SK-N-SH (cell line): ENCODE data around the gene TDP1. TPM values are rescaled to one million over a fixed set of nuclear protein-coding genes. Genes with fewer than 3 reads are reported as not detected.

Source experiments
- CTCF ChIA-PET: fragments of 300-600, 350-600 bp; formaldehyde crosslinking; extraction: SDS; loops from one replicate; lab custom pipeline; 2021; lab: Yijun Ruan, JAX
- POLR2A ChIA-PET: fragments of 350-600 bp; sonication (Branson Sonifier 250); formaldehyde crosslinking; extraction: SDS; loops from one replicate; lab custom pipeline; 2020; ENCODE audit warnings: antibody characterized with exemption, inconsistent platforms; lab: Yijun Ruan, JAX
- DNase-seq: peaks from one replicate; pipeline ENCODE4 v3.0.0; 2012
- H2AFZ ChIP-seq: fragments of 200-600 bp; sonication (generic); 2 replicates; pipeline ENCODE4 v1.8.1; 2016; ENCODE audit warnings: antibody characterized with exemption, mild to moderate bottlenecking, low read depth
- H3F3A ChIP-seq: fragments of 200-600 bp; sonication (generic); replicated peaks from 2 replicates; pipeline ENCODE3; 2016; ENCODE audit warnings: antibody characterized with exemption, mild to moderate bottlenecking; ENCODE audit not compliant: insufficient read depth
- H3K27ac ChIP-seq, 2 experiments: fragments of 200-500 bp in 1 of 2; fragments of 200-600 bp in 1 of 2; sonication (Bioruptor generic) in 1 of 2; sonication (generic), shearing (Covaris generic) in 1 of 2; 2 replicates each; pipeline versions ENCODE4 v1.5.1 to v1.6.1; 2014 to 2016; ENCODE audit warnings: low read depth in 2 of 2, inconsistent platforms in 1 of 2, low read length in 1 of 2, mild to moderate bottlenecking in 1 of 2, mixed read lengths in 1 of 2
- H3K27me3 ChIP-seq: fragments of 200-600 bp; sonication (generic), shearing (Covaris generic); 2 replicates; pipeline ENCODE4 v1.6.1; 2016; ENCODE audit warnings: mixed run types; ENCODE audit not compliant: insufficient read depth
- H3K36me3 ChIP-seq, 2 experiments: fragments of 200-500 bp in 1 of 2; fragments of 200-600 bp in 1 of 2; sonication (Bioruptor generic) in 1 of 2; sonication (generic) in 1 of 2; replicated peaks in 1 of 2; 2 replicates each; pipeline versions ENCODE3 to v1.5.1; 2014 to 2016; ENCODE audit warnings: low read length in 1 of 2, mild to moderate bottlenecking in 1 of 2; ENCODE audit not compliant: insufficient read depth in 2 of 2, control insufficient read depth in 1 of 2
- H3K4me1 ChIP-seq, 2 experiments: fragments of 200-500 bp in 1 of 2; fragments of 200-600 bp in 1 of 2; sonication (Bioruptor generic) in 1 of 2; sonication (generic), shearing (Covaris generic) in 1 of 2; 2 replicates each; pipeline versions ENCODE4 v1.5.1 to v1.6.1; 2014 to 2016; ENCODE audit warnings: low read depth in 1 of 2, low read length in 1 of 2, mixed run types in 1 of 2; ENCODE audit not compliant: insufficient read depth in 2 of 2, control insufficient read depth in 1 of 2
- H3K4me2 ChIP-seq: fragments of 200-600 bp; sonication (generic), shearing (Covaris generic); 2 replicates; pipeline ENCODE4 v1.6.1; 2017; ENCODE audit warnings: mixed run types
- H3K4me3 ChIP-seq, 2 experiments: fragments of 200-500 bp in 1 of 2; fragments of 200-600 bp in 1 of 2; sonication (Bioruptor generic) in 1 of 2; sonication (generic), shearing (Covaris generic) in 1 of 2; 2 replicates each; pipeline versions ENCODE4 v1.5.1 to v1.8.1; 2014 to 2016; ENCODE audit warnings: low read depth in 2 of 2, inconsistent platforms in 1 of 2, low read length in 1 of 2, mild to moderate bottlenecking in 1 of 2, mixed read lengths in 1 of 2, moderate library complexity in 1 of 2
- H3K79me2 ChIP-seq: fragments of 200-600 bp; sonication (generic); 2 replicates; pipeline ENCODE4 v1.8.1; 2017; ENCODE audit warnings: mild to moderate bottlenecking; ENCODE audit not compliant: insufficient read depth
- H3K9ac ChIP-seq: fragments of 200-600 bp; sonication (generic); 2 replicates; pipeline ENCODE4 v1.6.1; 2017; ENCODE audit warnings: mixed run types
- H3K9me2 ChIP-seq: fragments of 200-600 bp; sonication (generic); 2 replicates; pipeline ENCODE4 v1.6.1; 2017; ENCODE audit warnings: mixed run types
- H3K9me3 ChIP-seq: fragments of 200-600 bp; sonication (generic); 2 replicates; pipeline ENCODE4 v1.6.1; 2017; ENCODE audit warnings: mixed run types, mild to moderate bottlenecking, moderate library complexity
- H4K20me1 ChIP-seq: fragments of 200-600 bp; sonication (generic); 2 replicates; pipeline ENCODE4 v1.6.1; 2017; ENCODE audit warnings: mild to moderate bottlenecking, mixed run types; ENCODE audit not compliant: insufficient read depth
- CHD2 ChIP-seq: fragments of 150-350 bp; IDR thresholded peaks from 2 replicates; pipeline ENCODE4 v1.6.1; 2018; ENCODE audit warnings: low read length; ENCODE audit not compliant: partially characterized antibody
- EP300 ChIP-seq, 2 experiments: IDR thresholded peaks; 2 replicates each; pipeline versions ENCODE4 v1.4.0 to v1.6.1; 2012; ENCODE audit warnings: borderline replicate concordance in 1 of 2, low read depth in 1 of 2, low read length in 1 of 2
- EZH2phosphoT487 ChIP-seq: fragments of 200-600 bp; sonication (generic); IDR thresholded peaks from 2 replicates; pipeline ENCODE4 v1.6.1; 2017; ENCODE audit warnings: low read depth, mixed run types, mild to moderate bottlenecking, antibody characterized with exemption, moderate library complexity, borderline replicate concordance
- FOXM1 ChIP-seq: IDR thresholded peaks from 2 replicates; pipeline ENCODE4 v1.4.0; 2012; ENCODE audit warnings: low read depth, mild to moderate bottlenecking
- GABPA ChIP-seq: IDR thresholded peaks from 2 replicates; pipeline ENCODE4 v1.4.0; 2012; ENCODE audit warnings: low read depth, mild to moderate bottlenecking
- GATA2 ChIP-seq: sonication (generic); formaldehyde crosslinking; IDR thresholded peaks from 2 replicates; pipeline ENCODE4 v1.5.0; 2020; ENCODE audit warnings: mild to moderate bottlenecking, missing genetic modification reagents
- JUND ChIP-seq: IDR thresholded peaks from 2 replicates; pipeline ENCODE4 v1.4.0; 2012
- MXI1 ChIP-seq: IDR thresholded peaks from 2 replicates; pipeline ENCODE4 v1.6.1; 2012; ENCODE audit warnings: mild to moderate bottlenecking, low read depth, low read length, improper control_type of control experiment
- NFIC ChIP-seq: IDR thresholded peaks from 2 replicates; pipeline ENCODE4 v1.4.0; 2012; ENCODE audit warnings: borderline replicate concordance
- RAD21 ChIP-seq: IDR thresholded peaks from 2 replicates; pipeline ENCODE4 v1.6.1; 2012; ENCODE audit warnings: mild to moderate bottlenecking, low read length
- RCOR1 ChIP-seq: fragments of 150-350 bp; IDR thresholded peaks from 2 replicates; pipeline ENCODE4 v1.6.1; 2017; ENCODE audit warnings: antibody characterized with exemption, low read length
- RFX5 ChIP-seq: IDR thresholded peaks from 2 replicates; pipeline ENCODE4 v1.6.1; 2012; ENCODE audit warnings: mild to moderate bottlenecking, improper control_type of control experiment, low read length
- SIN3A ChIP-seq: IDR thresholded peaks from 2 replicates; pipeline ENCODE4 v1.6.1; 2012; ENCODE audit warnings: low read depth, mild to moderate bottlenecking, low read length, moderate library complexity, borderline replicate concordance
- TAF1 ChIP-seq: IDR thresholded peaks from 2 replicates; pipeline ENCODE4 v1.6.1; 2012; ENCODE audit warnings: low read depth, mild to moderate bottlenecking, low read length, moderate library complexity, borderline replicate concordance
- TCF12 ChIP-seq: IDR thresholded peaks from 2 replicates; pipeline ENCODE4 v1.4.0; 2012
- TEAD4 ChIP-seq: IDR thresholded peaks from 2 replicates; pipeline ENCODE4 v1.4.0; 2012; ENCODE audit warnings: mild to moderate bottlenecking, borderline replicate concordance; ENCODE audit not compliant: insufficient read depth
- YY1 ChIP-seq: IDR thresholded peaks from 2 replicates; pipeline ENCODE4 v1.4.0; 2012; ENCODE audit warnings: low read depth, mild to moderate bottlenecking
- WGBS: methylation state at CpG from one replicate; pipeline ENCODE4 v1.1.6; 2017; ENCODE audit warnings: low lambda C conversion rate; 5-methylcytosine and 5-hydroxymethylcytosine counted together
- polyA plus RNA-seq, 3 experiments: library from polyadenylated mRNA; depleted of rRNA; stranded (reverse); fragments of >200 nt; gene quantifications; 2 replicates each; pipeline ENCODE4 v1.2.3, GENCODE V29; 2012
- TF ChIP-seq, protein P1 (sequence below): fragments of 200-600 bp; sonication (generic); IDR thresholded peaks from 2 replicates; pipeline ENCODE4 v1.6.1; 2017; ENCODE audit warnings: antibody characterized with exemption, mild to moderate bottlenecking, moderate library complexity
- TF ChIP-seq, protein P2 (sequence below): IDR thresholded peaks from 2 replicates; pipeline ENCODE4 v1.4.0; 2012; ENCODE audit warnings: low read depth, borderline replicate concordance
- TF ChIP-seq, protein P3 (sequence below): fragments of 150-350 bp; IDR thresholded peaks from 2 replicates; pipeline ENCODE4 v1.6.1; 2017; ENCODE audit warnings: antibody characterized with exemption, low read length, low read depth, borderline replicate concordance
- TF ChIP-seq, protein P4 (sequence below): IDR thresholded peaks from 2 replicates; pipeline ENCODE4 v1.4.0; 2012; ENCODE audit warnings: low read depth, borderline replicate concordance

The TDP1 gene
- polyA plus RNA-seq, 1 of the 3 experiments (the other 2 are of a cell fraction) = 14.5 TPM

DNA sequence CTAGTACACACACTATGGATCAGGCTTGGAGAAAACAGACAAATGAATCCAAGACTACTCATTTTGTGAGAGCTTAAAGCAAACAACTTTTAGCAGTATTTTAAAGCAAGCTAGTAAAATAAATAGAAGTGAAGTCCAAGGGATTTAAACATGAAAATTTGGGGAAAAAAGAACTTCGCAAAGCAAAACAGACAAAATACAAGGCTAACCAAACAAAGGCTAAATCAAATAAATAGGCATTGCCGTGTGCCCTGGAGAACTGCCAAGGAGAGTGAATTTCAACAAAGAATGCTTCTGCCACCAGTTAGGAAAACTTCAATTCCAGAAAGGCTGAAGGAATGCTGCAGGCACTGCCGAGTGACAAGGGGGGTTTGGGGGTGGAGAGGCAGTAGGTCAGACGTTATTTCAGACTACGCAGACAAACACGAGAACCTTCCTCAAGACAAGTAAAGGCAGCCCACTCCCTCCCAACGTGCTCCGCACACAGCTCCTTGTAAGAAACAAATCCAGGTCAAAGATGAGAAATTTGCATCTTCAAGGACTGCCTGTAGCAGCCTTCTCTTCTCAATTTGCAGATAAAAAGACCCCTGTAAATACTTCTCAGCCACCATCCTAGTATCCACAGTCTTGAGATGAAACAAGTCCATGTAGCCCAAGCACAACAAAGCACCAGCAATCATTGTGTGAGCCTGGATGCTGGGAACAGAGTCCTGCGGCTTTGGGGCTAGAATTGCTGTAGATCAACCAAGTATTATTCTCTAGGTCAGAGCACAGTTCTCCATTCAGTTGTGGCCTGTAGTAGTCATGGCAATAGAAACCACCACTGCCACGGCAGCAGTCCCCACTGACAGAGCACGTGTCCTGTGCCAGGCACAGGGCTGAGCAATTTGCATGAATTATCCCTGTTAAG lies 44.5 kb upstream of the TDP1 start:
- Histone ChIP-seq H3K4me2 (peak overlapping the region; percentile 38; the same call in 1 of the 2 replicates), H3K9me2 (no peaks in the 10 kb centered on the region), H3K9me3 (no peaks in the 10 kb centered on the region), H3K9ac (peak overlapping the region; percentile 76), H3K4me3 (no peak overlapping the region), H3K36me3 (no peaks in the 10 kb centered on the region), H3K27ac (peak overlapping the region; percentile 40 to 90; a peak in 3 of 4 replicates), H3K27me3 (no peaks in the 10 kb centered on the region), H3F3A (peaks cover 12% of the 10 kb centered on the region), H3K4me1 (peaks cover 20 to 24% of the 10 kb centered on the region in 2 experiments), H2AFZ (peak overlapping the region; percentile 5; the same call in 1 of the 2 replicates), H3K79me2 (no peaks in the 10 kb centered on the region), H4K20me1 (no peaks in the 10 kb centered on the region)
- ChIA-PET POLR2A (no interaction called here), CTCF (interaction anchor here (0.6 to 2.3 kb wide), 4 partner anchors 11 to 870 kb away, joined by 3 to 10 read pairs (median 4); no protein-coding TSS in a partner anchor)
- no peak for DNase-seq
- no peak for TF ChIP-seq YY1
- TF ChIP-seq EP300 (IDR thresholded peaks at IDR 0.05; ENCODE audit: borderline replicate concordance in 1 of 2, low read depth in 1 of 2, low read length in 1 of 2) = no peak
- no peak for TF ChIP-seq SIN3A
- TF ChIP-seq JUND = 0 out of 2 replicates have a peak, but pooled peaks have one; percentile 5
- TF ChIP-seq TCF12 = peak; percentile 42; the same call in 1 of the 2 replicates
- peak; percentile 71 for TF ChIP-seq NFIC
- 44% methylated on average over 11 of the region's 11 CpGs for WGBS

DNA sequence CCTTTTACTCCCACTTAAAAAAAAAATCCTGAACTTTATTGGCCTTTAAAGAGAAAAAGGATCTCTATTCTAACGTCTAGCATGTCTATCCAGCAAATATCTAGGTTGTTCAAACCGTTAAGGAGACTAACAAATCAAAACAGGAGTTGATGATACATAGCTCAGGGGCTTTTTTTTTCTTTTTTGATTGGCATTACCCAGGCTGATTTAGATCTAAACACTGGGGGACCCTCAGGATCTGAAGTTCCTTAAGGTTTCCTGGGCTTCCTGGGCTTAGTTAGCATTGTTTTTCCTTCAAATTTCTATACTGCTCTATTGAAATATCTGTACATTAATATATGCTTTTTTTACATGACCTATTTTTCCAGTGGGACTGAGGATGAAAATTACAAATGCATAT lies 43.5 kb upstream of the TDP1 start:
- peak overlapping the region; percentile 76 for H3K9ac ChIP-seq
- WGBS = 59% methylated on average over 2 of the region's 2 CpGs
- ChIA-PET CTCF (interaction anchor here (1.1 to 2.3 kb wide), 2 partner anchors 295 to 871 kb away, joined by 3 to 10 read pairs; no protein-coding TSS in a partner anchor), POLR2A (no interaction called here)
- peaks cover 20 to 24% of the 10 kb centered on the region in 2 experiments for H3K4me1 ChIP-seq
- H3K9me3 ChIP-seq = no peaks in the 10 kb centered on the region
- H4K20me1 ChIP-seq = no peaks in the 10 kb centered on the region
- peaks cover 19% of the 10 kb centered on the region for H3F3A ChIP-seq
- peak overlapping the region; percentile 40 to 90; a peak in 3 of 4 replicates for H3K27ac ChIP-seq
- no peak overlapping the region for H3K4me3 ChIP-seq
- H3K36me3 ChIP-seq = no peaks in the 10 kb centered on the region
- no peak overlapping the region for H2AFZ ChIP-seq
- DNase-seq = no peak
- no peaks in the 10 kb centered on the region for H3K79me2 ChIP-seq
- H3K4me2 ChIP-seq = peak overlapping the region; percentile 38; the same call in 1 of the 2 replicates
- H3K9me2 ChIP-seq = no peaks in the 10 kb centered on the region
- no peaks in the 10 kb centered on the region for H3K27me3 ChIP-seq
- no peak for TF ChIP-seq EP300 (IDR thresholded peaks at IDR 0.05; ENCODE audit: borderline replicate concordance in 1 of 2, low read depth in 1 of 2, low read length in 1 of 2)
- no peak for TF ChIP-seq RFX5
- TF ChIP-seq EZH2phosphoT487 = no peak
- TF ChIP-seq RCOR1 = no peak
- no peak for TF ChIP-seq TAF1
- no peak for TF ChIP-seq CHD2
- TF ChIP-seq, protein P1, sequence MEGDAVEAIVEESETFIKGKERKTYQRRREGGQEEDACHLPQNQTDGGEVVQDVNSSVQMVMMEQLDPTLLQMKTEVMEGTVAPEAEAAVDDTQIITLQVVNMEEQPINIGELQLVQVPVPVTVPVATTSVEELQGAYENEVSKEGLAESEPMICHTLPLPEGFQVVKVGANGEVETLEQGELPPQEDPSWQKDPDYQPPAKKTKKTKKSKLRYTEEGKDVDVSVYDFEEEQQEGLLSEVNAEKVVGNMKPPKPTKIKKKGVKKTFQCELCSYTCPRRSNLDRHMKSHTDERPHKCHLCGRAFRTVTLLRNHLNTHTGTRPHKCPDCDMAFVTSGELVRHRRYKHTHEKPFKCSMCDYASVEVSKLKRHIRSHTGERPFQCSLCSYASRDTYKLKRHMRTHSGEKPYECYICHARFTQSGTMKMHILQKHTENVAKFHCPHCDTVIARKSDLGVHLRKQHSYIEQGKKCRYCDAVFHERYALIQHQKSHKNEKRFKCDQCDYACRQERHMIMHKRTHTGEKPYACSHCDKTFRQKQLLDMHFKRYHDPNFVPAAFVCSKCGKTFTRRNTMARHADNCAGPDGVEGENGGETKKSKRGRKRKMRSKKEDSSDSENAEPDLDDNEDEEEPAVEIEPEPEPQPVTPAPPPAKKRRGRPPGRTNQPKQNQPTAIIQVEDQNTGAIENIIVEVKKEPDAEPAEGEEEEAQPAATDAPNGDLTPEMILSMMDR = no peak
- TF ChIP-seq TEAD4 = no peak
- TF ChIP-seq, protein P2, sequence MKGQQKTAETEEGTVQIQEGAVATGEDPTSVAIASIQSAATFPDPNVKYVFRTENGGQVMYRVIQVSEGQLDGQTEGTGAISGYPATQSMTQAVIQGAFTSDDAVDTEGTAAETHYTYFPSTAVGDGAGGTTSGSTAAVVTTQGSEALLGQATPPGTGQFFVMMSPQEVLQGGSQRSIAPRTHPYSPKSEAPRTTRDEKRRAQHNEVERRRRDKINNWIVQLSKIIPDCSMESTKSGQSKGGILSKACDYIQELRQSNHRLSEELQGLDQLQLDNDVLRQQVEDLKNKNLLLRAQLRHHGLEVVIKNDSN = no peak
- no peak for TF ChIP-seq GABPA
- TF ChIP-seq FOXM1 = no peak
- TF ChIP-seq, protein P3, sequence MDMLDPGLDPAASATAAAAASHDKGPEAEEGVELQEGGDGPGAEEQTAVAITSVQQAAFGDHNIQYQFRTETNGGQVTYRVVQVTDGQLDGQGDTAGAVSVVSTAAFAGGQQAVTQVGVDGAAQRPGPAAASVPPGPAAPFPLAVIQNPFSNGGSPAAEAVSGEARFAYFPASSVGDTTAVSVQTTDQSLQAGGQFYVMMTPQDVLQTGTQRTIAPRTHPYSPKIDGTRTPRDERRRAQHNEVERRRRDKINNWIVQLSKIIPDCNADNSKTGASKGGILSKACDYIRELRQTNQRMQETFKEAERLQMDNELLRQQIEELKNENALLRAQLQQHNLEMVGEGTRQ = no peak
- no peak for TF ChIP-seq MXI1
- TF ChIP-seq, protein P4, sequence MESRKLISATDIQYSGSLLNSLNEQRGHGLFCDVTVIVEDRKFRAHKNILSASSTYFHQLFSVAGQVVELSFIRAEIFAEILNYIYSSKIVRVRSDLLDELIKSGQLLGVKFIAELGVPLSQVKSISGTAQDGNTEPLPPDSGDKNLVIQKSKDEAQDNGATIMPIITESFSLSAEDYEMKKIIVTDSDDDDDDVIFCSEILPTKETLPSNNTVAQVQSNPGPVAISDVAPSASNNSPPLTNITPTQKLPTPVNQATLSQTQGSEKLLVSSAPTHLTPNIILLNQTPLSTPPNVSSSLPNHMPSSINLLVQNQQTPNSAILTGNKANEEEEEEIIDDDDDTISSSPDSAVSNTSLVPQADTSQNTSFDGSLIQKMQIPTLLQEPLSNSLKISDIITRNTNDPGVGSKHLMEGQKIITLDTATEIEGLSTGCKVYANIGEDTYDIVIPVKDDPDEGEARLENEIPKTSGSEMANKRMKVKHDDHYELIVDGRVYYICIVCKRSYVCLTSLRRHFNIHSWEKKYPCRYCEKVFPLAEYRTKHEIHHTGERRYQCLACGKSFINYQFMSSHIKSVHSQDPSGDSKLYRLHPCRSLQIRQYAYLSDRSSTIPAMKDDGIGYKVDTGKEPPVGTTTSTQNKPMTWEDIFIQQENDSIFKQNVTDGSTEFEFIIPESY = no peak
- no peak for TF ChIP-seq RAD21
- no peak for TF ChIP-seq GATA2 (CRISPR knock-in tag)
